ENCODE results near the gene CBLN2.

CBLN2 gene

DNA sequence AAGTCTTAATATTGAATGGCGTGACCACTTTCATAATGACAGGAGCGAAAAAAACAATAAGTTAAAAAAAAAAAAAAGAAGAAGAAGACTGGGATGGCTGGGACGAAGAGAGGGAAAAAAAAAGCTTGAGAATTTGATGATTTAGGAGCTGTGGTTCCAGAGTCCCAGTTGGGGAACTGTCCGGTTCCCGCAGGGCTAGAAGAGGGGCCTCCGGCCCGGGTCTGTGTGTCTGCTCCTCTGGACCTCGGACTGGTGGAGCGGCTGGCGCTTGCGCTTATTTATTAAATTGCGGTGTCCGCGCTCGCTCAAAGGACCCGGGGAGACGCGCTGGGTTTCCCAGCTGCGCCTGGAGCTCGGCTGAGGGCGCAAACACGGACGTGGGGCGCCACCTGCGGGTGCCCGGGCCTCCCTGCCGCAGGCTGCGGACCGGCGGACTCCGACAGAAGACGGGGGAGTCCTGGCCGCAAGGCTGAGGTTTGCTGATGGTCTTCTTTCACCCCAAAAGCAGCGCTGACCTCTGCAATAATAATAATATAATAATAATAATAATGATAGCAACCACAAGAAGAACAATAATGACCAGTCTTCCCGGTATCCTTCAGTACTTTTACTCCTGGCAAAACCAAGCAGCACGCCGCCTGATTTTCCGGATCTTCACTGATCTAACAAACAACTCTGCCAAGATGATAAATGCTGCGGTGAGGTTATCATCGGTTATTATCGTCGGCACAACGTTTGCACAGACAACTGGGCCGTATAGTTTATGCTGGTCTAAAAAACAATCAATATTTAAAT is at the start of gene CBLN2:
CBLN2 (minus strand) TSS at position 251 of the 795 bp plus-strand sequence. CDS start 2,182 bp downstream, outside the sequence.
- DNase-seq (ENCODE audit: low read depth): peak; percentile 64

GRCh38 chr18:72588360-72588759 is 44.2 kb upstream of the CBLN2 start:
- no peak for DNase-seq (ENCODE audit: low read depth)

- DNase-seq (ENCODE audit: low read depth): no peak
Measured at GRCh38 chr18:72584787-72585186, 40.6 kb upstream of the CBLN2 start.

DNA sequence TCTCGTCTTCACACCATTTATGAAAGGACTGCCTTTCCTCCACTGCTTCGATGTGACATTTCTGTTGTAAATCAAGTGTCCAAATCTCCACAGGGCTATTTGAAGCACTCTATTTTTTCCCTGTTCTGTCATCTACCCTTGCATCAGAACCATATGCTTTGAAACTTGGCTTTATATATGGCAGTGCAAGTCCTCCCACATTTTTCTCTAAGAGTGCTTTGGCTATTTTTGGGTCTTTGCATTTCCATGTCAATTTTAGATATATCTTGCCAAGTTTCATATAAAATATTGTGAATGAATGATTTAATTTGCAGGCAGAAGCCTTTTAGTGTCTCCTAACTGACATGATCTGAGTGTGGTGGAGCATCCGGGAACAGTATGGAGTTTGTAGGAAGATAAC is 37.8 kb upstream of the CBLN2 start:
- DNase-seq (ENCODE audit: low read depth): no peak

DNA sequence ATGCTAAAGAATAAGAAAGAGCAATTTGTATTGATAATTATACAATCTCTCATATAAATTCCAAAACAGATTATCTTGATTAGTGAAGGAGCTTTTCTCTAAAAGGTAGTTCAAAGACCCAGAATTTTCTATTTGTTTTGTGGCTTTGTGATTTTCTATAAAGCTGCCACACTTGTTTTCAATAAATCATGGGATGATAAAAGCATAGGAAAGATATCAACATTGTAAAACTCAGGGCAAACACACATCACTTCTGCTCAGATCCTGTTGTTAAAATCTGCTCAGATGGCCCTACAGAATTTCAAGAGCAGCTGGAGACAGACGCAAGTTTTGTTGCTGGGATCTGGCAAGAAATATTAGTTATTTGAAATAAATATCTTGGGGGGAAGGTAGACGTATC is 28.8 kb upstream of the CBLN2 start:
- no peak for DNase-seq (ENCODE audit: low read depth)

GRCh38 chr18:72566290-72566689 is 22.1 kb upstream of the CBLN2 start:
- no peak for DNase-seq (ENCODE audit: low read depth)

DNA sequence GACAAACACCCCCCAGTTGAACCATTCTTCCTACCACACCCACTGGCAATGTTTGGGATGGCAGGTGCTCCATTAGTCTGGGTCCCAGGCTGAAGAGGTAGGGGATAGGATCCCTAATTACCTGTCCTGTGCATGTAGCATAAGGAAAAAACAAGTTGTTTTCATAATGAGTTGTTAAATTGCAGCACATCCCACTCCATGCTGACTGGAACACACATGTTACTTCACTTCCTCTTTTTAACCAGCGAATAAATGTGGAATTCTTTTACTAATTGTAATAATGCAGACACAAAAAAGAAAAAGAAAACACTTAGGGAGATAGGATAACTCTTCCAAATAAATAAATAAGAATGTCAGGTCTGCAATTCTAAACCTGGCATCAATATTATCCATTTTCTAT is 11.8 kb upstream of the CBLN2 start:
- no peak for DNase-seq (ENCODE audit: low read depth)

- DNase-seq (ENCODE audit: low read depth): no peak
Measured at GRCh38 chr18:72555101-72555500, 11.0 kb upstream of the CBLN2 start.

DNA sequence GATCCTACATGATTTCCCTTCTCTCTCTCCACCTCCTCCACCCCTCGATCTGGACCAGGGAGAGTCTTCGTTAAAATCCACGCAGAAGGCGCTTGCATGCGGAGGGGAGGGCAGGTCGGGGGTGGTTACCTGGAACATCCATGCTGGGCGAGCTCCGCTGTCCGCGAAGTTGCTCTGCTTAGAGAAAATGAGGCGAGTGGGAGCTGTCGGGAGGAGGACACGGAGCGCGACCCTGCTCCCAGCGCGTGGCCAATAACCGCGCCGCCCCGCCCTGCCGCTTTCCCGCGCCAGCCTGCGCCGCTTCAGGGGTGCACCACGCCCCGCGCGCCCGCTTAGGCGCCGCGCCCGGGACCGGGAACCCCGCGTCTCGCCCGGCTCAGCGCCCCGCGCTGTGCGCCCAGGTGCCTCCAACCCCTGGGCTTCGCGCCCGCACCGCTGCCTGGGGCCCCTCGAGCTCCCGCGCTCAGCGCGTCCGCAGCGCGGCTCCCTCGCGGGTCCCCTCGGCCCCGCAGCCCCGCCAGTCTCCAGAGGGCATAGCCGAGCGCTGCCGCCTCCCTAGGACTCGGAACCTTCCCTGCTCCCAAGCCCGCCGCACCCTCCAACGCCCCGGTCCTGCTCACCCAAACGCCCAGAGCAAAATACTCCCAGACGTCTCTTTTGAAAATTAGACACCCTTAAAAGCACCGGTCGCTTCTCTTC is 636 bp downstream of the CBLN2 start:
- no peak for DNase-seq (ENCODE audit: low read depth)

- DNase-seq (ENCODE audit: low read depth): no peak
Measured at GRCh38 chr18:72542984-72543356, 1.2 kb downstream of the CBLN2 start.

DNA sequence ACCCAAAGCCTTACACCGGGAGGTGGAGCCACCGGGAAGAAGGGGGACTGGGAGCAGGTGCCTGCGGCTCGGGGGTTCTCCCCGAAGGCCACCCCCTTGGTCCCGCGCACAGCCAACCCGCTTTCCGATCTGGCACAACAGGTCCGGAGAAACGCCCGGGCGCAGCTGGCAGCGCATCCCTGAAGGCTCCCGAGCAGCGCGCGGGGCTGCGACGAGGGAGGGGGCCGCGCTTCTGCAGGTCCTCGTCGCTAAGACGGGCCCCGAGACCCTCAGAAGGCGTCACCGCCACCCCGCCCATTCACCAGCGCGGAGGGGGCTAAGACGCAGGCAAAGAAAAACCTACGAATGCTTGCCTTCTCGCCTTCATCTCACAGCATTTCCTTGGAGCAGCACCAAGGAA is 1.8 kb downstream of the CBLN2 start:
- DNase-seq (ENCODE audit: low read depth): no peak

DNA sequence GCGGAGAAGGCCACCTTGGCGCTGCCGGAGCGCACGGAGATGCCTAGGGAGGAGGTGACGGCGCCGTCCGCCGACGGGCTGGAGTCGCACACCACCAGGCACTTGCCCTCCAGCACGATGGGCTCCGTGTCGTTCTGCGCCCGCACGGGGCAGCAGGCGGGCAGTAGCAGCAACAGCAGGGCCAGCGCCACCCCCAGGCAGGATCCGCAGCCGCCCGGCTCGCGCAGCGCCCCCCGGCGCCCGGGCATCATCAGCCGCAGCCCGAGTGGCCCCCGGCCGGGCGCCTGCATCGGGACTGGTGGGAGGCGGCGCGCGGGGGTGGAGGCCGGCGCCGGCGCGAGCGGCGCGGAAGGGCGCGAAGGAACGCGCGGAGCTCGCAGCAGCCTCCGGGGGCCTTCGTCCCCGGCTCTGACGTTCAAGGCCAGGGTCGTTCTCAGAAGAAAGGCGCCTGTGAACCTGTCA is 2.2 kb downstream of the CBLN2 start:
- DNase-seq (ENCODE audit: low read depth): no peak

- no peak for DNase-seq (ENCODE audit: low read depth)
Measured at GRCh38 chr18:72539901-72540300, 4.2 kb downstream of the CBLN2 start.

GRCh38 chr18:72530622-72531021 is 13.5 kb downstream of the CBLN2 start:
- no peak for DNase-seq (ENCODE audit: low read depth)

GRCh38 chr18:72504866-72505265 is 39.3 kb downstream of the CBLN2 start:
- DNase-seq (ENCODE audit: low read depth): no peak

DNA sequence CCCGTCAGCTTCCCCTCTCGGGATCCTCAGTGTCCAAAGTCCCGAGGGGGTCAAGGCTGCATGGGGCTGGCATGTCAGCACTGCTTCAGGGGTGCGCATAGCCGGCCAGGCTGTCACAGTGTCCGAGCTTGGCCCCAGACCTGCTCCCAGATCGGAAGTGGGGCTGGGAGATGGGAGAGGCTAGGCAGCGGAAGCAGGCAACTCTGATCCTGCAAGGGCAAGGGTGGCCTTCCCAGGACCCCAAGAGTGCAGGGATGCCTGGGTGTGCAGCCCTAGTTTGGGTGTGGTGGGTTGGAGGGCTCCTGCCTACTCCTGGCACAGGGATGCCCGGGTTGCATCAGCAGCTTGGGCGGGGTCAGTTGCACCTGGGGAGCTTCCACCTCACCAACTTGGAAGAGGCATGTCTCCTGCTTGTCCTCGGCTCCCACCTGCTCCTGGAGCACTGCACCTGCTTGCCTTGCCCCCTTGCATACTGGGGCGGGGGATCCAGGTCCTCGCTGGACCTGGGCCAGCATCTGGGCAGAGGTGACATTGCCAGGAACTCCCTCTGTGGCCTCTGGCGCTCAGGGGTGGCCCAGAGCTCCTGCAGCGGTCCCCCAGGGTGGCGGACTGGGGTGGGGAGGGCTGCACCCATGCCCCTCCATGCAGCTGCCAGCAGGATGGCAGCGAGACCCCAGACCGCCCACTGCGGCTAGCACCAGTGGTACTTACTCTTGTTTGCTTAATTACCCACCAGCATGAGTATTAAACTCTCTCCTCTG is 41.3 kb downstream of the CBLN2 start:
- no peak for DNase-seq (ENCODE audit: low read depth)

DNA sequence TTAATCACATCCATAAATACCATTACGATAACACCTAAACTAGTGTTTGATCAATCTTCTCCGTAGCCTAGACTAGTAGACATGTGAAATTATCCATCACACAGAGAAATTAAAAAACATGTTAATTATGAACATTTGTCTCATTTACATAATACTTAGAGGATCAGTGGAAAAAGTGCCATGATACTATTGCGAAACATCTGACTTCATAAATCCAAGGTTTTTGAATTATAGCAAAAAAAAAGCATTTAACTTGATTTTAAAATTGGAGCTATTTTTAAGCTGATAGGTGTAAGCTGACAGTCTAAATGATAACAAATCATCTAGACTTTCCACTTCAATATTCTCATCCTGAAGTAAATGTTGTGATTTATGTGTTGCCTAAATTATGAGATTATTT is 51.6 kb downstream of the CBLN2 start:
- no peak for DNase-seq (ENCODE audit: low read depth)
